Right lobe of liver (tissue), 4 donors: ENCODE measurements around the gene SYPL2.

Source experiments
- CTCF ChIP-seq, 4 donors: fragments of 200-600 bp in 3 of 4; fragments of 450-650 bp in 1 of 4; IDR thresholded peaks; one replicate each; pipeline versions ENCODE4 v1.5.1 to v1.8.0; 2016 to 2022; ENCODE audit warnings: antibody characterized with exemption in 4 of 4, mild to moderate bottlenecking in 2 of 4
- POLR2A ChIP-seq: fragments of 450-650 bp; IDR thresholded peaks from one replicate; pipeline ENCODE4 v1.6.1; 2017; ENCODE audit warnings: antibody characterized with exemption, mild to moderate bottlenecking
- donor health status: DM: no; HTN: no; CAD: no.
- donor health status: DM: no; HTN: no; CAD: no.
- donor health status: DM: no; HTN: yes; CAD: no.

DNA sequence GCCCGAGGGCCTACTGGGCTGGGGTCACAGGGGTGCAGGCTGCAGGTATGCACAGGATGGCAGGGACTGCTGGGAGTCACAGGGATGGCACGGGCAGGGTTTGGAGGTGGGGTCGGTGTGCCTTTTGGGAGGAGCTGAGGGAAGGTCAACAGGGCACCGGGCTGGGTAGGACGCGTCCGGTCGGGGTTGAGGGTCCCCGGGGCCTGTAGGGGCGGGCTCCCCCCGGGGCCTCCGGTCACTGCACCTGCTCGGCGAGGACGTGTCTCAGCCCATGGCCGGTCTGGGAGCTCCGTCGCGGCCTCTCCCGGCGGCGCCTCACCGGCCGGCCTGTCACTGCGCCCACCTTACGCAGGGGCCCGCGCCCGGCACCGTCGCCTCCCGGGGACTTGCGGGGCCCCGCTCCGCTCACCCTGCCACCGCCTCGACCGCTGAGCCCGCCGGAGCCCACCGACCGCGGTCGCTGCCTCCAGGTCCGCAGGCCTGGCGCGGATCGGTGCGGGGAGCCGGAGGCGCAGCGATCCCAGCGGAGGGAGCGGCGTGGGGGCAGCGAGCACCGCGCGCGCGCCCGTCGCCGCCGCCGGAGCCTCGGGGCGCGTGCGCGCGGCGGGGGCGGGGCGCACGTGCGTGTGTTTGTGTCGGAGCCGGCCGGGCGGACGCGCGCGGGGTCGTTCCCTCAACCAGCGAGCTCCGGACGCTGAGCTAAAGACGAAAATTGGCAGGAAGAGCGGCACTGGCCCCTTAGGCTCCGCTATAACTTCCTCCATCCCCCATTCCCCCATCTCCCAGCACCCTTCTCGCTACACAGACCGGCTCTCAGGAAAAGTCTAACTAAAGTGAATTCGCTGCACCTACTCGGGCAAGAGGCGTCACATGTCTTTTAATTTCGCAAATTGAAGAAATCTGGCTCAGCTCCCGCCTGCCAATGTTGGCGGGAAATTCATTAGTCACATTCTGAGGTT is 43.1 kb downstream of the SYPL2 start, which contains the start of gene AMIGO1:
- no peak for TF ChIP-seq CTCF (IDR thresholded peaks at IDR 0.05)
- peak; percentile 24 for TF ChIP-seq POLR2A
